ENCODE results near the gene CTSO. TPM values are rescaled to one million over a fixed set of nuclear protein-coding genes. Genes with fewer than 3 reads are reported as not detected.

The CTSO gene
- total RNA-seq, 3 donors from 2014 or later (not counting 1 experiment from before 2014, with no cell fraction given) = 20.3 to 25.2 (median 22.2) TPM

GRCh38 chr4:155914782-155915181 lies 38.9 kb downstream of the CTSO start:
- no peaks in the 10 kb centered on the region for H3K9me3 ChIP-seq (ENCODE audit: control insufficient read depth, insufficient read depth, low read length)
- peaks cover 0 to 3% of the 10 kb centered on the region in 2 donors for H3K9me3 Mint-ChIP-seq

DNA sequence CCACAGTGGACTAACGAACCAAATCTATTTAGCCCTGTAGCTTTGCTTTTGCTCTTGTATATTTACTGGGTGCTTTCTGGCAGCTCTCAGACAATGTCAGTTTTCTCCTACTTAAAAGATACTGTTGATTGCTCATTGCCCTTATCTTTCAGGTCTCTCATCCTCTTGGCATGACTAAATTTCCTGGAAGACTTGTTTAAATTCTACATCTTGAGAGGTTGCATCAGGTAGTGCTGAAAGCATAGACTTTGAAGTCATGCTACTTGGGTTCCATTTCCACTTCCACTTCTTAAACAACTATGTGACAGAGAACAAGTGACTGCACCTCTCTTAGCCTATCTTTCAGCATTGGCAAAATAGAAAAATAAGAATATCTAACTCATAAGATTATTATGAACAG lies 41.8 kb downstream of the CTSO start:
- H3K9me3 Mint-ChIP-seq = peaks cover 0 to 3% of the 10 kb centered on the region in 2 donors
- intact Hi-C loops (cut with micrococcal nuclease) = no loop called here
- H3K4me3 Mint-ChIP-seq = no peak overlapping the region
- H3K4me3 ChIP-seq (ENCODE audit: low read length) = no peak overlapping the region
- H3K27ac ChIP-seq (ENCODE audit: low read length) = no peak overlapping the region
- DNase-seq = no peak
- no peaks in the 10 kb centered on the region for H3K27me3 ChIP-seq (ENCODE audit: control insufficient read depth, insufficient read depth, low read length)
- 69% methylated on average over 1 of the region's 1 CpG for WGBS (ENCODE audit: insufficient coverage)
- no peaks in the 10 kb centered on the region for H3K36me3 Mint-ChIP-seq
- TF ChIP-seq CTCF (IDR thresholded peaks at IDR 0.05) = no peak
- no peaks in the 10 kb centered on the region for H3K9me3 ChIP-seq (ENCODE audit: control insufficient read depth, insufficient read depth, low read length)
- no peaks in the 10 kb centered on the region for H3K4me1 Mint-ChIP-seq
- H3K27me3 Mint-ChIP-seq (ENCODE audit: low read depth in 2 of 2) = peaks cover 3 to 18% of the 10 kb centered on the region in 2 donors
- ATAC-seq = no peak
- no peaks in the 10 kb centered on the region for H3K36me3 ChIP-seq (ENCODE audit: control insufficient read depth, insufficient read depth, low read length)
- H3K27ac Mint-ChIP-seq = no peak overlapping the region
- H3K4me1 ChIP-seq (ENCODE audit: control insufficient read depth, insufficient read depth, low read length) = no peaks in the 10 kb centered on the region

More at GRCh38 chr4:155914782-155915181, 38.9 kb downstream of the CTSO start:
- no peaks in the 10 kb centered on the region for H3K36me3 ChIP-seq (ENCODE audit: control insufficient read depth, insufficient read depth, low read length)
- Mint-ChIP-seq H3K27me3 (ENCODE audit: low read depth in 2 of 2) (peaks cover 7 to 10% of the 10 kb centered on the region in 2 donors), H3K4me1 (no peaks in the 10 kb centered on the region), H3K4me3 (no peak overlapping the region), H3K27ac (no peak overlapping the region), H3K36me3 (no peaks in the 10 kb centered on the region)
- H3K27ac ChIP-seq (ENCODE audit: low read length) = no peak overlapping the region
- TF ChIP-seq CTCF (IDR thresholded peaks at IDR 0.05) = no peak
- 79% methylated on average over 4 of the region's 5 CpGs for WGBS (ENCODE audit: insufficient coverage)
- no peak overlapping the region for H3K4me3 ChIP-seq (ENCODE audit: low read length)
- H3K4me1 ChIP-seq (ENCODE audit: control insufficient read depth, insufficient read depth, low read length) = no peaks in the 10 kb centered on the region
- intact Hi-C loops (cut with micrococcal nuclease) = no loop called here
- H3K27me3 ChIP-seq (ENCODE audit: control insufficient read depth, insufficient read depth, low read length) = no peaks in the 10 kb centered on the region
- ATAC-seq (no peak), DNase-seq (no peak)

GRCh38 chr4:155909615-155910226 lies 43.9 kb downstream of the CTSO start:
- TF ChIP-seq CTCF (IDR thresholded peaks at IDR 0.05) = no peak
- ATAC-seq = no peak
- 92% methylated on average over 3 of the region's 3 CpGs for WGBS (ENCODE audit: insufficient coverage)
- intact Hi-C loops (cut with micrococcal nuclease) = no loop called here
- Histone ChIP-seq H3K27me3 (ENCODE audit: control insufficient read depth, insufficient read depth, low read length) (no peaks in the 10 kb centered on the region), H3K36me3 (ENCODE audit: control insufficient read depth, insufficient read depth, low read length) (no peaks in the 10 kb centered on the region), H3K4me3 (ENCODE audit: low read length) (no peak overlapping the region), H3K9me3 (ENCODE audit: control insufficient read depth, insufficient read depth, low read length) (no peaks in the 10 kb centered on the region), H3K4me1 (ENCODE audit: control insufficient read depth, insufficient read depth, low read length) (no peaks in the 10 kb centered on the region), H3K27ac (ENCODE audit: low read length) (no peak overlapping the region)
- H3K4me3 Mint-ChIP-seq = no peak overlapping the region
- peaks cover 3 to 18% of the 10 kb centered on the region in 2 donors for H3K27me3 Mint-ChIP-seq (ENCODE audit: low read depth in 2 of 2)
- no peaks in the 10 kb centered on the region for H3K4me1 Mint-ChIP-seq
- peaks cover 0 to 3% of the 10 kb centered on the region in 2 donors for H3K9me3 Mint-ChIP-seq
- H3K27ac Mint-ChIP-seq = no peak overlapping the region
- no peaks in the 10 kb centered on the region for H3K36me3 Mint-ChIP-seq
- no peak for DNase-seq
